Measurements from ENCODE around the gene PTAFR.

DNA sequence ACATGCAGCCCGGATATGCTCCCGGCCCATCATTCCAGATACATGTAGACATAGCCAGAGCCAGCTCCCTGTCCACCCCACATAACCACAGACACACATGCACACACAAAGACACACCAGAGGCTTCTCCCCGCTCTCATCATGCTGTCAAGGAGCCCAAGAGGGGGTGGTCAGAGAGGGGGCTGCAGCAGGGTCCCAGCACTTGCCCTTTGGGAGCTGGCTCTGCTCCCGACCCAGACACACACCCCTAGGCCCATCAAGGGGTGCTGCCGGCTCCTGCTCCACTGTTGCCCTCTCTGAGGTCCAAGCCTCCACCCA lies 2.6 kb downstream of the PTAFR start:
- TF ChIP-seq, protein P1, sequence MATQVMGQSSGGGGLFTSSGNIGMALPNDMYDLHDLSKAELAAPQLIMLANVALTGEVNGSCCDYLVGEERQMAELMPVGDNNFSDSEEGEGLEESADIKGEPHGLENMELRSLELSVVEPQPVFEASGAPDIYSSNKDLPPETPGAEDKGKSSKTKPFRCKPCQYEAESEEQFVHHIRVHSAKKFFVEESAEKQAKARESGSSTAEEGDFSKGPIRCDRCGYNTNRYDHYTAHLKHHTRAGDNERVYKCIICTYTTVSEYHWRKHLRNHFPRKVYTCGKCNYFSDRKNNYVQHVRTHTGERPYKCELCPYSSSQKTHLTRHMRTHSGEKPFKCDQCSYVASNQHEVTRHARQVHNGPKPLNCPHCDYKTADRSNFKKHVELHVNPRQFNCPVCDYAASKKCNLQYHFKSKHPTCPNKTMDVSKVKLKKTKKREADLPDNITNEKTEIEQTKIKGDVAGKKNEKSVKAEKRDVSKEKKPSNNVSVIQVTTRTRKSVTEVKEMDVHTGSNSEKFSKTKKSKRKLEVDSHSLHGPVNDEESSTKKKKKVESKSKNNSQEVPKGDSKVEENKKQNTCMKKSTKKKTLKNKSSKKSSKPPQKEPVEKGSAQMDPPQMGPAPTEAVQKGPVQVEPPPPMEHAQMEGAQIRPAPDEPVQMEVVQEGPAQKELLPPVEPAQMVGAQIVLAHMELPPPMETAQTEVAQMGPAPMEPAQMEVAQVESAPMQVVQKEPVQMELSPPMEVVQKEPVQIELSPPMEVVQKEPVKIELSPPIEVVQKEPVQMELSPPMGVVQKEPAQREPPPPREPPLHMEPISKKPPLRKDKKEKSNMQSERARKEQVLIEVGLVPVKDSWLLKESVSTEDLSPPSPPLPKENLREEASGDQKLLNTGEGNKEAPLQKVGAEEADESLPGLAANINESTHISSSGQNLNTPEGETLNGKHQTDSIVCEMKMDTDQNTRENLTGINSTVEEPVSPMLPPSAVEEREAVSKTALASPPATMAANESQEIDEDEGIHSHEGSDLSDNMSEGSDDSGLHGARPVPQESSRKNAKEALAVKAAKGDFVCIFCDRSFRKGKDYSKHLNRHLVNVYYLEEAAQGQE (IDR thresholded peaks at IDR 0.05; ENCODE audit: low read depth): no peak
- TF ChIP-seq EZH2 (IDR thresholded peaks at IDR 0.05) (no peak), CEBPB (IDR thresholded peaks at IDR 0.05; ENCODE audit: low read depth) (no peak)
- TF ChIP-seq, protein P2, sequence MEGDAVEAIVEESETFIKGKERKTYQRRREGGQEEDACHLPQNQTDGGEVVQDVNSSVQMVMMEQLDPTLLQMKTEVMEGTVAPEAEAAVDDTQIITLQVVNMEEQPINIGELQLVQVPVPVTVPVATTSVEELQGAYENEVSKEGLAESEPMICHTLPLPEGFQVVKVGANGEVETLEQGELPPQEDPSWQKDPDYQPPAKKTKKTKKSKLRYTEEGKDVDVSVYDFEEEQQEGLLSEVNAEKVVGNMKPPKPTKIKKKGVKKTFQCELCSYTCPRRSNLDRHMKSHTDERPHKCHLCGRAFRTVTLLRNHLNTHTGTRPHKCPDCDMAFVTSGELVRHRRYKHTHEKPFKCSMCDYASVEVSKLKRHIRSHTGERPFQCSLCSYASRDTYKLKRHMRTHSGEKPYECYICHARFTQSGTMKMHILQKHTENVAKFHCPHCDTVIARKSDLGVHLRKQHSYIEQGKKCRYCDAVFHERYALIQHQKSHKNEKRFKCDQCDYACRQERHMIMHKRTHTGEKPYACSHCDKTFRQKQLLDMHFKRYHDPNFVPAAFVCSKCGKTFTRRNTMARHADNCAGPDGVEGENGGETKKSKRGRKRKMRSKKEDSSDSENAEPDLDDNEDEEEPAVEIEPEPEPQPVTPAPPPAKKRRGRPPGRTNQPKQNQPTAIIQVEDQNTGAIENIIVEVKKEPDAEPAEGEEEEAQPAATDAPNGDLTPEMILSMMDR (IDR thresholded peaks at IDR 0.05 in 2 of 3, conservative IDR thresholded peaks at IDR 0.05 in 1 of 3; ENCODE audit: borderline replicate concordance in 1 of 3, insufficient read depth in 1 of 3, low read depth in 2 of 3, low read length in 2 of 3): no peak

Data from HCT116 (cell line).